Type B pancreatic cell (in vitro differentiated cells): ENCODE results near the gene IFIT2. TPM values are rescaled to one million over a fixed set of nuclear protein-coding genes. Genes with fewer than 3 reads are reported as not detected.
A peak's percentile ranks its signal among the peaks of the same experiment; 100 is the strongest.
"Not testable (repeated sequence)": the region's sequence is repeated elsewhere in the genome, so short reads cannot be mapped to it uniquely, and the experiment has no call there.

Source experiments
- DNase-seq: peaks from one replicate; pipeline ENCODE4 v3.0.0; 2021; ENCODE audit warnings: mixed read lengths; ENCODE audit not compliant: unreplicated experiment; ENCODE audit errors: extremely low spot score
- H3K27ac Mint-ChIP-seq: 2 replicates; pipeline ENCODE4 v1.8.0; 2021; ENCODE audit warnings: mild to moderate bottlenecking, mixed read lengths
- H3K27me3 Mint-ChIP-seq: 2 replicates; pipeline ENCODE4 v1.8.0; 2021; ENCODE audit warnings: mixed read lengths
- H3K36me3 Mint-ChIP-seq: 2 replicates; pipeline ENCODE4 v1.8.0; 2021; ENCODE audit warnings: mixed read lengths
- H3K4me1 Mint-ChIP-seq: one replicate; pipeline ENCODE4 v1.8.0; 2021; ENCODE audit warnings: mixed read lengths; ENCODE audit not compliant: unreplicated experiment
- H3K4me3 Mint-ChIP-seq: 2 replicates; pipeline ENCODE4 v1.8.0; 2021; ENCODE audit warnings: mild to moderate bottlenecking, mixed read lengths
- H3K9me3 Mint-ChIP-seq: 2 replicates; pipeline ENCODE4 v1.8.0; 2021; ENCODE audit warnings: mixed read lengths
- total RNA-seq: library from RNA; stranded (reverse); gene quantifications from 2 replicates; pipeline ENCODE4 v1.2.1, GENCODE V29; 2021; ENCODE audit warnings: low replicate concordance
- TF ChIP-seq, protein P1 (sequence below): fragments of 200-600 bp; sonication (generic); conservative IDR thresholded peaks from 2 replicates; pipeline ENCODE4 v1.5.0; 2021; ENCODE audit warnings: antibody characterized with exemption, mild to moderate bottlenecking

Gene IFIT2
- total RNA-seq, 1 donor from 2014 or later, result 1.3 TPM

DNA sequence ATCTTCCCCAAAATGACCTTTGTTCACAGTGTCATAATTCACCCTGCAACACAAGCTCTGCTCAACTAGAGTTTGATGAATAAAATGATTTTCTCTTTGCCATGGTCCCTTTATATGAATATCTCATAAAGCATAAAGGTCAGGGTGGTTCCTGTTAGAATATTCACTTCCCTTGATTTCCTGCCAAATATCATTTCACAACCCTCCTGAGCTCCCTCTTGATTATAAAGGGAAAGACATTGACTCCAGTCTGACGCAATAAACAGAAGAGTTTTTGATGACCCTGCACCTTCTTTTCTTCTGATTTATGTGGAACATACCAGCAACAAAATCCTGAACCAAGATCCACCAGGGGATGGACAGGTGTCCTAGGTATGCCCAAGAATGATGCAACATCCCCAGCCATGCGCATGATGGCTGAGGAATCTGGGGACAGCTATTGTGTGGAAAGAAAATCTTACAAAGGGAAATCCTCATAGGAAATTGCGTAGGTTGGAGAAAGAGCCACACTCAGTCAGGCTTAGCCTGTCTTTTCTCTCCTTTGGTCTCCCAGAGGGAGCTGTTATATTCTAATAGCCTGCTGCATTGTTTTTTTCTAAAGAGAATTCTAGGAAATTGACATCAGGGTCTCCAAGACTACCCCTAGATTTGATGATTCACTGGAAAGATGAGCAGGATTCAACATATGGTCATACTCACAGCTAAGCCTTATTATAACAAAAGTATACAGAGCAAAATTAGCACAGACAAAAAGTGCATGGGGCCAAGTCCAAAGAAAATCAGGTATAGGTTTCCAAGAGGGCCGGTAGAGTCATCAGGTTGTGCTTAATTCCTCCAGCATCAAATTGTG, 44.8 kb downstream of the IFIT2 start:
- H3K4me3 Mint-ChIP-seq, result no peak overlapping the region
- no peaks in the 10 kb centered on the region for H3K36me3 Mint-ChIP-seq
- H3K4me1 Mint-ChIP-seq, result peaks cover 49% of the 10 kb centered on the region
- no peaks in the 10 kb centered on the region for H3K27me3 Mint-ChIP-seq
- no peak overlapping the region for H3K27ac Mint-ChIP-seq
- no peak for DNase-seq
- H3K9me3 Mint-ChIP-seq, result no peaks in the 10 kb centered on the region
- TF ChIP-seq, protein P1, sequence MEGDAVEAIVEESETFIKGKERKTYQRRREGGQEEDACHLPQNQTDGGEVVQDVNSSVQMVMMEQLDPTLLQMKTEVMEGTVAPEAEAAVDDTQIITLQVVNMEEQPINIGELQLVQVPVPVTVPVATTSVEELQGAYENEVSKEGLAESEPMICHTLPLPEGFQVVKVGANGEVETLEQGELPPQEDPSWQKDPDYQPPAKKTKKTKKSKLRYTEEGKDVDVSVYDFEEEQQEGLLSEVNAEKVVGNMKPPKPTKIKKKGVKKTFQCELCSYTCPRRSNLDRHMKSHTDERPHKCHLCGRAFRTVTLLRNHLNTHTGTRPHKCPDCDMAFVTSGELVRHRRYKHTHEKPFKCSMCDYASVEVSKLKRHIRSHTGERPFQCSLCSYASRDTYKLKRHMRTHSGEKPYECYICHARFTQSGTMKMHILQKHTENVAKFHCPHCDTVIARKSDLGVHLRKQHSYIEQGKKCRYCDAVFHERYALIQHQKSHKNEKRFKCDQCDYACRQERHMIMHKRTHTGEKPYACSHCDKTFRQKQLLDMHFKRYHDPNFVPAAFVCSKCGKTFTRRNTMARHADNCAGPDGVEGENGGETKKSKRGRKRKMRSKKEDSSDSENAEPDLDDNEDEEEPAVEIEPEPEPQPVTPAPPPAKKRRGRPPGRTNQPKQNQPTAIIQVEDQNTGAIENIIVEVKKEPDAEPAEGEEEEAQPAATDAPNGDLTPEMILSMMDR, result no peak

DNA sequence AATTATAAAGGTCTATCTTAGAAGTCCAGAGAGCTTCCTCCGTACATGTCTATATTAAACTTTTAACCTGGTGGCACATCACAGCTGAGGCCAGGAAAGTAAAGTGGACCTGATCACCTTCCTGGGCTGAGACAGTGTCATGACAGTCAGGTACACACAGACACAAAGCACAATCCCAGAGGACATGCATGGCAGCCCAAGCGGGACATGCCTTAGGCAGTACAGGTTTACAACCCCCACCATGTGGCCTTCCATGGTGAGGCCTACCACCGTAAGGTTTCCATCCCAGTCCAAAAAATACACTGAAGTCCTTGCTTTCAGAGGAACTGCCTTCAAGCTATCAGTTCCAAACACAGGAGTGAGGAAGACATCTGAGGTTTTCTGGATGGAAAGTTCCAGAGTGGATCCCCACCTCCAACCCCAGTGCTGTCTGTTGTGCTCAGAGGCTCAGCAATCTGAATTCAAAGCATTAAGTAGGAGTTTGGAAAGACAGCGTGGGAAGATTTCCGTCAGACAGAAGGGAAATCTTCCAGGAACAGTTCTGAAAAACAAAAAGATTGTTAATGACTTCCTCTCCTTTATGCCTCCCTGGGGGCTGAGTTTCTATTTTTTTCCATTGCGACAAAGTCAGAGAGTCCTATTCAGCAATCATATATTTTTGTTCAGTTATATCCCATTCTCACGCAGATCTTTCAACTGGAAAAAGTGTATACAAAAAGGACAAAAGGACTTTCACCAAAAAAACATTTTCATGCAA, 46.0 kb downstream of the IFIT2 start:
- H3K4me1 Mint-ChIP-seq, result peaks cover 57% of the 10 kb centered on the region
- TF ChIP-seq, protein P1, result no peak
- no peaks in the 10 kb centered on the region for H3K36me3 Mint-ChIP-seq
- no peaks in the 10 kb centered on the region for H3K9me3 Mint-ChIP-seq
- no peaks in the 10 kb centered on the region for H3K27me3 Mint-ChIP-seq
- no peak overlapping the region for H3K27ac Mint-ChIP-seq
- no peak overlapping the region for H3K4me3 Mint-ChIP-seq
- no peak for DNase-seq

DNA sequence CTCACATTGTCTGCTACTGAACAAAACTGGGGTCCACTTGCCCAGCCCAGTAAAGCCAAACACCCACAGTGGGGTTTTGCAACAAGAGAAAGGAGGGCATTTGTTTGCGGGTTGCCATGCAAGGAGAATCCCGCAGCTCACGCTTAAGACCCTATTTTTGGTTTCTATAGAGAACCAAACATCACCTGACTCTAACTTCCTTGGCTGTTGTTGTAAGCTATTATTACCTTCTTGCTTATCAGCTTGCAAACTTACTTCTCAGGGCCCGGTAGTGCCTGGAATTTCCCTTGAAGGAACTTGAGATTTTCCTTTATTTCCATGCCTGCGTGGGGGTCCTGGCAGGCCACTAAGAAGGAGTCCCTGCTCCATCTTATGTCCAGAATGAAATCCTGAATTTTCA, 46.6 kb downstream of the IFIT2 start:
- H3K4me1 Mint-ChIP-seq, result peaks cover 52% of the 10 kb centered on the region
- H3K27ac Mint-ChIP-seq, result no peak overlapping the region
- no peaks in the 10 kb centered on the region for H3K27me3 Mint-ChIP-seq

DNA sequence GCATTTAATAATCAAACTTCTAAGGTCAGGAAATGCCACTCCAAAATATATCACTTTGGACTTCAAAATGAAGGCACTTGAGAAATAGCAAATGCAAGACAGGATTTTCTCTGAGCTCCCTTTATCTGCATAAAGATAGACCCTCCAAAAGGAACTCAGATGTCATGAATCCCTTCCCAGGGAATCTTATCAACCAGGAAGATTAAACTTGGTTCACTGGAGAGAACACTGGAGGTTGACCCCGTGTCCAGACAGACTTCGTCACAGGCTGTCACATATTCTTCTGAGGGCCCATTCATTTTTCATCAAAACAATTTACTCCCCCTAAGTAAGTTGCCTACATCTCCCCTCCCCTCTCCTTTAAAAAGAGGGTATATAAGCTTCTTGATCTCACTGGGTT, 47.1 kb downstream of the IFIT2 start:
- Mint-ChIP-seq H3K4me3 (no peak overlapping the region), H3K27me3 (no peaks in the 10 kb centered on the region), H3K4me1 (peaks cover 51% of the 10 kb centered on the region), H3K36me3 (peaks cover 2% of the 10 kb centered on the region), H3K27ac (no peak overlapping the region), H3K9me3 (peaks cover 2% of the 10 kb centered on the region)
- TF ChIP-seq, protein P1, result no peak
- DNase-seq, result no peak

More for the DNA sequence above, 46.6 kb downstream of the IFIT2 start:
- TF ChIP-seq, protein P1, result no peak
- H3K36me3 Mint-ChIP-seq, result no peaks in the 10 kb centered on the region
- no peaks in the 10 kb centered on the region for H3K9me3 Mint-ChIP-seq
- no peak for DNase-seq
- no peak overlapping the region for H3K4me3 Mint-ChIP-seq

DNA sequence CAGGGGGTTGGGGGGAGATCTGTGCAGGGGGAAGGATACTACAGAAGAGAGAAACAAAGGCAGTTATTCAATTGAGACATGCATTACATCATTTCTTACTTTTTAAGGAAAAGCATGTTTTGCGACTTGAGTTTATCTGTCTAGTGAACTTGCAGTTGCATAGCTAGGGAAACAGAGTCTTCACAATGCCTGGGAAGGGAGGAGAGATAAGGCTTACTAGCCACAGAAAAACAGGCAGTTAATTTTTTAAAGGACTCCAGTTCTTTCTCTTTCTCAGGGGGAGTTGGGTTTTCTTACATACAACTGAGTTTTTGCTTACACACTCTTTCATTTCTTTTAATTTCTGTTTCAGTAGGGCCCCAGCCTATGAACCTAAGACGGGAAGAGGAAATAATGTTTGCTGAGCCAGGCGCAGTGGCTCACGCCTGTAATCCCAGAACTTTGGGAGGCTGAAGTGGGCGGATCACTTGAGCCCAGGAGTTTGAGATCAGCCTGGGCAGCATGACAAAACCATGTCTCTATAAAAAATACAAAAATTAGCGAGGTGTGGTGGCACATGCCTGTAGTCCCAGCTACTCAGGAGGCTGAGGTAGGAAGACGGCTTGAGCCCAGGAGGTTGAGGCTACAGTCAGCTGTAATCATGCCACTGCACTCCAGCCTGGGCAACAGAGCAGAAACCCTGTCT, 48.9 kb downstream of the IFIT2 start:
- H3K36me3 Mint-ChIP-seq, H3K9me3 Mint-ChIP-seq, DNase-seq, H3K27me3 Mint-ChIP-seq: not testable (repeated sequence)
- Mint-ChIP-seq H3K4me3 (peak overlapping the region; percentile 5), H3K4me1 (peaks cover 51% of the 10 kb centered on the region), H3K27ac (peak overlapping the region; percentile 98)
